ENCODE data around the gene MACROD2.

DNA sequence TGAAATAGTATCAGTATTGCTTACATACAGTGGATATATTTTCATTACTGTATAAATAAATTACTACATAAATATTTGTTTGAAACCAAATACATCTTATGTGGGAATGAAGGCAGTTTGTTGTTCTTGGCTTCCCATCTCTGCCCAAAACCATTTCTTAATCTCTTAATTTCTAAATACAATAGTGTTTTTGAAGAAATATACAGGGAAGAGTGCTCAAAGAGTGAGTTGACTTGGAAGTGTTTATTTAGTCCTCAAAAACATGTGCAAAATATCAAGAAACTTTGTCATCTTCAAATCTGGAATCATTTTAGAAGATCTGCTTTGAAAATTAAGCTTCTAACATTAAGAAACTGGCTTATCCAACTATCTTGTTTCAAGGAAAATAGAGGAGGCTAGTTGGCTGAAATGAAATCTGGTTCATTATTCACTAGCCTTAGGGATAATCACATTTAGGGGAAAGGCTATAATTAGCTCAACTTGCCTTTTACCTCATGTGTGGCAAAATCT lies 601.9 kb downstream of the MACROD2 start:
- TF ChIP-seq, protein P1, sequence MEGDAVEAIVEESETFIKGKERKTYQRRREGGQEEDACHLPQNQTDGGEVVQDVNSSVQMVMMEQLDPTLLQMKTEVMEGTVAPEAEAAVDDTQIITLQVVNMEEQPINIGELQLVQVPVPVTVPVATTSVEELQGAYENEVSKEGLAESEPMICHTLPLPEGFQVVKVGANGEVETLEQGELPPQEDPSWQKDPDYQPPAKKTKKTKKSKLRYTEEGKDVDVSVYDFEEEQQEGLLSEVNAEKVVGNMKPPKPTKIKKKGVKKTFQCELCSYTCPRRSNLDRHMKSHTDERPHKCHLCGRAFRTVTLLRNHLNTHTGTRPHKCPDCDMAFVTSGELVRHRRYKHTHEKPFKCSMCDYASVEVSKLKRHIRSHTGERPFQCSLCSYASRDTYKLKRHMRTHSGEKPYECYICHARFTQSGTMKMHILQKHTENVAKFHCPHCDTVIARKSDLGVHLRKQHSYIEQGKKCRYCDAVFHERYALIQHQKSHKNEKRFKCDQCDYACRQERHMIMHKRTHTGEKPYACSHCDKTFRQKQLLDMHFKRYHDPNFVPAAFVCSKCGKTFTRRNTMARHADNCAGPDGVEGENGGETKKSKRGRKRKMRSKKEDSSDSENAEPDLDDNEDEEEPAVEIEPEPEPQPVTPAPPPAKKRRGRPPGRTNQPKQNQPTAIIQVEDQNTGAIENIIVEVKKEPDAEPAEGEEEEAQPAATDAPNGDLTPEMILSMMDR (IDR thresholded peaks at IDR 0.05), result no peak
- TF ChIP-seq POLR2A (IDR thresholded peaks at IDR 0.05), result no peak
